Measurements from ENCODE around the gene CLMP. TPM values are rescaled to one million over a fixed set of nuclear protein-coding genes. Genes with fewer than 3 reads are reported as not detected.

The CLMP gene
- polyA plus RNA-seq, 1 donor (not counting 4 experiments of a cell fraction or from before 2014, with no cell fraction given), result 2.7 TPM

- peaks cover 49% of the 10 kb centered on the region for H3K4me1 ChIP-seq (ENCODE audit: control insufficient read depth, extremely low read depth, insufficient read depth, low read length)
Measured at GRCh38 chr11:123186286-123186685, 8.8 kb downstream of the CLMP start.

GRCh38 chr11:123185326-123185725 is 9.7 kb downstream of the CLMP start:
- no peak overlapping the region for H3K27ac ChIP-seq (ENCODE audit: control insufficient read depth, insufficient read depth, low read length)
- H3K9ac ChIP-seq (ENCODE audit: control insufficient read depth, extremely low read depth, insufficient read depth, low read length), result no peak overlapping the region
- H4K20me1 ChIP-seq (ENCODE audit: control insufficient read depth, extremely low read depth, insufficient read depth, low read length), result no peaks in the 10 kb centered on the region
- H2AFZ ChIP-seq (ENCODE audit: control insufficient read depth, low read length), result no peak overlapping the region
- peaks cover 49% of the 10 kb centered on the region for H3K4me1 ChIP-seq (ENCODE audit: control insufficient read depth, extremely low read depth, insufficient read depth, low read length)
- no peak overlapping the region for H3K4me3 ChIP-seq (ENCODE audit: control insufficient read depth in 2 of 3, extremely low read depth in 1 of 3, insufficient read depth in 2 of 3, low read depth in 1 of 3, low read length in 3 of 3)
- H3K36me3 ChIP-seq (ENCODE audit: control insufficient read depth in 2 of 2, extremely low read depth in 1 of 2, insufficient read depth in 2 of 2, low read length in 2 of 2), result no peaks in the 10 kb centered on the region
- no peak for DNase-seq (ENCODE audit: low read depth, low spot score)
- no peak for TF ChIP-seq CTCF (optimal IDR thresholded peaks at IDR 0.05 in 1 of 3, IDR thresholded peaks at IDR 0.05 in 1 of 3, conservative IDR thresholded peaks at IDR 0.05 in 1 of 3; ENCODE audit: extremely low read depth in 1 of 3, insufficient read depth in 2 of 3, low read length in 3 of 3)
- no peak for TF ChIP-seq EZH2 (IDR thresholded peaks at IDR 0.05; ENCODE audit: low read length)
- no peaks in the 10 kb centered on the region for H3K79me2 ChIP-seq (ENCODE audit: control insufficient read depth, insufficient read depth, low read length)
- no peak overlapping the region for H3K4me2 ChIP-seq (ENCODE audit: control insufficient read depth, extremely low read depth, insufficient read depth, low read depth, low read length)
- dilution Hi-C loops (cut with MboI; ENCODE audit: extremely low pct_ligation_motif_present, low sequenced_read_pairs), result no loop called here
- no peaks in the 10 kb centered on the region for H3K27me3 ChIP-seq (ENCODE audit: control insufficient read depth, extremely low read depth, insufficient read depth, low read length)
- no peaks in the 10 kb centered on the region for H3K9me3 ChIP-seq (ENCODE audit: control insufficient read depth, low read depth, low read length)
- no peaks in the 10 kb centered on the region for H3K9me1 ChIP-seq (ENCODE audit: control insufficient read depth, extremely low read depth, insufficient read depth, low read length)
- no peak for FAIRE-seq

More at GRCh38 chr11:123186286-123186685, 8.8 kb downstream of the CLMP start:
- dilution Hi-C loops (cut with MboI; ENCODE audit: extremely low pct_ligation_motif_present, low sequenced_read_pairs), result no loop called here
- DNase-seq (ENCODE audit: low read depth, low spot score) (peak; percentile 64), FAIRE-seq (peak; percentile 67)
- no peaks in the 10 kb centered on the region for H3K79me2 ChIP-seq (ENCODE audit: control insufficient read depth, insufficient read depth, low read length)
- H3K4me3 ChIP-seq (ENCODE audit: control insufficient read depth in 2 of 3, extremely low read depth in 1 of 3, insufficient read depth in 2 of 3, low read depth in 1 of 3, low read length in 3 of 3), result no peak overlapping the region
- no peak for TF ChIP-seq CTCF (optimal IDR thresholded peaks at IDR 0.05 in 1 of 3, IDR thresholded peaks at IDR 0.05 in 1 of 3, conservative IDR thresholded peaks at IDR 0.05 in 1 of 3; ENCODE audit: extremely low read depth in 1 of 3, insufficient read depth in 2 of 3, low read length in 3 of 3)
- H3K27ac ChIP-seq (ENCODE audit: control insufficient read depth, insufficient read depth, low read length), result no peak overlapping the region
- no peak overlapping the region for H3K4me2 ChIP-seq (ENCODE audit: control insufficient read depth, extremely low read depth, insufficient read depth, low read depth, low read length)
- H2AFZ ChIP-seq (ENCODE audit: control insufficient read depth, low read length), result no peak overlapping the region
- no peaks in the 10 kb centered on the region for H3K9me3 ChIP-seq (ENCODE audit: control insufficient read depth, low read depth, low read length)
- H3K9ac ChIP-seq (ENCODE audit: control insufficient read depth, extremely low read depth, insufficient read depth, low read length), result no peak overlapping the region
- no peaks in the 10 kb centered on the region for H3K27me3 ChIP-seq (ENCODE audit: control insufficient read depth, extremely low read depth, insufficient read depth, low read length)
- no peaks in the 10 kb centered on the region for H3K9me1 ChIP-seq (ENCODE audit: control insufficient read depth, extremely low read depth, insufficient read depth, low read length)
- H4K20me1 ChIP-seq (ENCODE audit: control insufficient read depth, extremely low read depth, insufficient read depth, low read length), result no peaks in the 10 kb centered on the region
- H3K36me3 ChIP-seq (ENCODE audit: control insufficient read depth in 2 of 2, extremely low read depth in 1 of 2, insufficient read depth in 2 of 2, low read length in 2 of 2), result no peaks in the 10 kb centered on the region

Measured in keratinocyte (primary cell).